CD4-positive, alpha-beta T cell treated with Interleukin-6 for 4 hours (primary cell): Measurements from ENCODE around the gene ANKFY1.
"Not testable (repeated sequence)": the region's sequence is repeated elsewhere in the genome, so short reads cannot be mapped to it uniquely, and the experiment has no call there.

ENCODE experiments used
- DNase-seq: peaks from one replicate; pipeline ENCODE4 v3.0.0-alpha.2; 2020; ENCODE audit warnings: mixed read lengths

The ANKFY1 gene

DNA sequence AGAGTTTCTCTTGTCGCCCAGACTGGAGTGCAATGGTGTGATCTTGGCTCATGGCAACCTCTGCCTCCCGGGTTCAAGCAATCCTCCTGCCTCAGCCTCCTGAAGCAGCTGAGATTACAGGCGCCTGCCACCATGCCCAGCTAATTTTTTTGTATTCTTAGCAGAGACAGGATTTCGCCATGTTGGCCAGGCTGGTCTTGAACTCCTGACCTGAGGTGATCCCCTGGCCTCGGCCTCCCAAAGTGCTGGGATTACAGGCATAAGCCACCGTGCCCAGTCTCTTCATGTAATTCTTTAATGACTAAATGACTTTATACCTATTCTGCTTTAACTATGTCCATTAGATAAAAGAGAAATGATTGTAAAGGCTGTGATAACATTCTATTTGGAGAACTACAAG lies 8.5 kb downstream of the ANKFY1 start:
- DNase-seq, result not testable (repeated sequence)

DNA sequence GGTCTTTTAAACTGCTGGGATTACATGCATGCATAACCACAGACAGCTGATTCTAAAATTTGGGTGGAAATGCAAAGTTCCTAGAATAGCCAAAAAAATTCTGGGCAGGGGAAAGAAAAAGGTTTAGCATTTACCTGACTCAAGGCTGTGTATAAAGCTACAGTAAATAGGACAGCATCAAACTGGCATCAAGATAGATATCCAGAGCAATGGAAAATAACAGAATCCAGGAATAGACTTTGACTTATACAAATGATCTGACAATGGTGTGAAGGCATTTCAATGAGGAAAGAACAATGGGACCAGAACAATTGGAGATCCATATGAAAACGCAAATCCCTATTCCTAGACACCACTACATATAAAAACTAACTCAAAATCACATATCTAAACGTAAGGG lies 12.9 kb downstream of the ANKFY1 start:
- no peak for DNase-seq

DNA sequence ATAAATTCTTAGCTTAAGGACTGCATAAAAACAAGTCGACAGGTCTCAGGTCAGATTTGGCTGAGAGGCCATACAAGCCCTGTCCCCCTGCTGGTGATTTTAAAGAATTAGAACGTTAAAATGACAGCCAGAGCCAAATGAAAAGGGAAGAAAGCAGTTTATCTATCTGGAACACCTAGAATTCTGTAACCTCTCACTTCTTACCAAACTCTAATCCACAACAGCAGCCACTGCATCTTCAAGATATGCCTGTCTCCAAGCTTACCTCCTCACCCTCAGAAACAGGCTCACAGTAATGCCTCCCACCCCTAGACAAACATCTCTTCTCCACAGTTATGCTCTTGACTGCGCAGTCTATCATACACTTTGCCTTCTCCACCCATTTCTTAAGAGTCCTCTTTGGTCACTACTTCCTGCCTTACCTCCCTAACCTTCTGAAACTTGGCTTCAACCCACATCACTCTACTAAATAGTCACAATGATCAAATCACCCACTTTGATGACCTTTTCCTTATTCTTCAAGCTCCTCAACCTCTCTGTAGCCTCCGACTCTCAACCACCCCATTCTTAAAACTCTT lies 14.2 kb downstream of the ANKFY1 start:
- no peak for DNase-seq

DNA sequence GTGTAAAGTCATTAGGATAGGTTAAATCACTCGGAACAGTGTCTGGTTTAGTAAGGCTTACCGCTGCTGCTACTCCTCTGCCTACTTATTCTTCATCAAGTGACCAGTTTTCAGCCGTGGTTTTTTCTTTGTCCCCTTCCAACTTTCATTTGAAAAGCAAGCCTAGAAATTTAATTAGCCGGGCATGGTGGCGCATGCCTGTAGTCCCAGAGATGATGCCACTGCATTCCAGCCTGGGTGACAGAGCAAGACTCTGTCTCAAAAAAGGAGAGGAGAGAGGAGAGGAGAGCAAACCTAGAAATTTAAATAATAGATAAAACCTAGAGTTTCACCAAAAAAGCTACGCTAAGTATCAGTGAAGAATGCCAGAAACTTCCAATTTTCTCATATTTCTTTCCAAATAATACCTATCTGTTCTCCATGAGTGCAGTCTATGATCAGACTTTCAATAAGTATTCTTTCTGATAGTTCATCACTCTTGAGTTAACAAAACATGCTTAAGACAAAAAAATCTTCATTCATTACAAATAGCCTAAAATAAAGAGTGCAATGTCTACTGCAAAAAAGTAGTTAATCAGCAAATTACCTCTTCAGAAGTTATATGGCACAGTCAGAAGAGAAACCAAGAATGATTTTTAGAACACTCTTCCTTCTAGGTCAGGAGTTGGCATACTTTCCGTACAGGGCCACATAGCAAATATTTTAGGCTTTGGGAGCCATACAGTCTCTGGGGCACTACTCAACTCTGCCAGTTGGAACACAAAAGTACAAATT lies 15.1 kb downstream of the ANKFY1 start:
- no peak for DNase-seq

DNA sequence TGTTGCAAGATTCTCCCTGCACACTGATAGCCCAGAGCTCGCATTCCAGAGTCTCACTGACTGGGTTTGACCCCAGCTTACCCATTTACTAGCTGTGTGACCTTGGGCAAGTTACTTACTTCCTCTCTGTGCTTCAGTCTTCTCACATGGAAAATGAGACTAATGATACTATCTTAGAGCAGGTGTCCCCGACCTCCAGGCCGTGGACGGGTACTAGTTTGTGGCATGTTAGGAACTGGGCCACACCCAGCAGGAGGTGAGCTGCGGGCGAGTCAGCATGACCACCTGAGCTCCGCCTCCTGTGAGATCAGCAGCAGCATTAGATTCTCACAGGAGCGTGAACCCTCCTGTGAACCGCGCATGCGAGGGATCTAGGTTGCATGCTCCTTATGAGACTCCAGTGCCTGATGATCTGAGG lies 15.8 kb downstream of the ANKFY1 start:
- no peak for DNase-seq

DNA sequence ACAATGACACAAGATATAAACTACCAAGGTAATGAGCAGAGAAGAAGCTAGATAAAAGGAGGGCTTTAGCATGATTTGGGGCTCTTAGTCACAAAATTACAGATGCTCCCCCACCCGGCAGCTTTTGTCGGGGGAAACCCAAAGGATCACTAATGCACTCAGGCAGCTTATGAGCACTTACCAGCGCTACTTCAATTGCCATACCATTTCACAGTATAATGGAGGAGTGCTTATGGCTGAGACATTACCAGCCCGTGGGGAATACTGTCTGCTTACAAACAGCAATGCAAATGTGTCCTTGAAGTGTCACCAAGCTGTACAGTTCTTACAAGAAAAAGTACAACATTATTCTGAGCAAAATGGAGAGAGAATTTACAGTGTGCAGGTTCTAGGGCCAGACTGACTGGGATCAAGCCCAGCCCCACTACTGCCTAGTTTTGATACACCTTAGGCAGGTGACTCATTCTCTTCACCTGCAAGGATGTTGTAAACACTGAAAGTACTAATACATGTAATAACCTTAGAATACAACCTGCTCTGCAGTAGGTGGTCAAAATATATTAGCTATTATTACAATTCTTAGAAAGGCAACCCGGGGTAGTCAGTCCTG lies 16.3 kb downstream of the ANKFY1 start:
- DNase-seq, result no peak

DNA sequence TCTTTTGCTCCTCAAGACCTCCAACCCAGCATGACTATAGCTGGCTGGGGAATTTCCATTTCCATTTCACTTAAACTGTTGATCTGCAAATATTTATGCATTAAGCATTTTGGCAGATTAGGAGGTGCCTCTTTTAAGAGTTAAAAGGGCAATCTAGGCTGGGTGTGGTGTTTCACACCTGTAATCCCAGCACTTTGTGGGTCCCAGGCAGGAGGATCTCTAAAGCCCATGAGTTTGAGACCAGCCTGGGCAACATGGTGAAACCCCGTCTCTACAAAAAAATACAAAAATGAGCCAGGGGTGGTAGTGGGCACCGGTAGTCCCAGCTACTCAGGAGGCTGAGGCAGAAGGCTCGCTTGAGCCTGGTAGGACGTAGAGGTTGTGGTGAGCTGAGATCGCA lies 17.1 kb downstream of the ANKFY1 start:
- no peak for DNase-seq

DNA sequence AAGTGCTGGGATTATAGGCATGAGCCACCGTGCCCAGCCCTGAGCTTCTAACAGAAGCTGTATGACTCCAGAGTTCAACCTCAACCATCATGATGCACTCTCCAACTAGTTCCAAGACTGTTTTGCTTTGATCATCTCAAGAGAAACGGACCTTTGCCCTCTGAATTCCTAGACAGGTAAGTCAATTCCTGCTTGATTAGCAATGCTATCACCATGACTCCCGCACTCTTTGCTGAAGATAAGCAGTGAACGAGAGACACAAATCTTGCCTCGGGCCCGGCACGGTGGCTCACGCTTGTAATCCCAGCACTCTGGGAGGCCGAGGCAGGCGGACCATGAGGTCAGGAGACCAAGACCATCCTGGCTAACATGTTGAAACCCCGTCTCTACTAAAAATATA lies 22.2 kb downstream of the ANKFY1 start:
- no peak for DNase-seq

DNA sequence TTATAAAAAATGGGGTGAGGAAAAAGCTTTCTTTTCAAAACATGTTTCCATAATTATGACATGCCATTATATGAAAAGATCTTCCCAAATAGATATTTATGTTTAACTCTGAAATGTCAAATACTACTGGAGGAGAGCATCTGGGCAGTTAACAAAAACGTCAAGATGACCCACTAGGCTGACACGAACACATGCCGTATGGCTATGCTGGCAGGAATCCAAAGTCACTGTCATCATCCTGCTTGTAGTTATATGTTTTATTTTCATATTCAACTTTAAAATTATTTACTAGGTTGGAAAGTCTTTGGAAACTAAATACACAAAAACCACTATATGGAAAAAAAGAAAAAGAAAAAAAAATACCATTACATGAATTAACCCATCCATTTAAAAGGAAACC lies 27.3 kb downstream of the ANKFY1 start:
- no peak for DNase-seq

DNA sequence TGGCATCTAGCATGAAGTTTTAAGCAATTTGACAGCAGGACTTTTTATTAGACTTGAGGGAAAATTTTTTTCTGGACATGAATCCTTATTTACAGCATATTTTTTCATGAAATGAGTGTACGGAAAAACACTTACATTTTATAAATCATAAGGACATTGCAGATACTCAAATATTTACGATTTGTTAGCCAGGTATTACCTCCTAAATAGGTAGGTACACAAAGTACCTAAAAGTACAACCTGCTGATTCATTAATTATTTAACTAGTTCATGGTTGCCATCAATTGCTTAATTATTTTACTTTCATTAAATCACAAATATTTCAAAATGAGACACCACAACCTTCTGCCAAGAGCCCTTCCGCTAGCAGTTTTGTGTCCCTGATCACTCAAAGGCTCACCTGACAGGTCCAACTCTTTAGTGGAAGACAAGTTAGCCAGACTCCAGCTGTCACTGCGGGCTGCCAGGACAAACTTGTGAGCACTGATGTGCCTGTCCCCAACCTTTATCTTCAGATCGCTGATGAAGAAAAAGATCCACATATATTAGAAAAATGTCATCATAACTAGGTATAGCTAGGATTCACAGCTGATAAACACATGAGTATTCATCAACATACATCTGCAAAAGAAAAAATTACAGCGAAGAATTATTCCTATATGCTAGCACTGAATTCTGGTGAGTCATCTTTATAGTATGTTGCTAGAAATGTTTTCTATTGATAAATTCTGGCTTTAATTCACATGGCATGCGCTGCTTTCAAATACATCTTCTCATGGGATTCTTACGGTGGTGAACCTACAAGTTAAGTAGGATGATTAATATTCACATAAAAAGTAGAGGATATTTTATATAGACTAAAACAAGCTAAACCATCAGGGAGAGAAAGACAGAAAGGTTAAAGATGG lies 28.2 kb downstream of the ANKFY1 start:
- no peak for DNase-seq

DNA sequence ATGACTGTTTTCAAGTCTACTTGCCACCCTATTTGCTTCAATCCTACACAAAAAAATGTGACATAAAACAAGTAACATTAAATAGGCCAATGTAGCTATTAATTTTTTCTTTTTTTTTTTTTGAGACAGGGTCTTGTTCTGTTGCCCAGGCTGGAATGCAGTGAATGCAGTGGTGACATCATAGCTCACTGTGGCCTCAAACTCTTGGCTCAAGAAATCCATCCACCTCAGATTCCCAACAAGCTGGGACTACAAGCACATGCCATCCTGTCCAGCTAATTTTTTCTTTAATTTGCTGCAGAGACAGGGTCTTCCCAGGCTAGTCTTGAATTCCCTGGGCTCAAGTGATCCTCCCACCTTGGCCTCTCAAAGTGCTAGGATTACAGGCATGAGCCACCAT lies 29.4 kb downstream of the ANKFY1 start:
- DNase-seq, result no peak

DNA sequence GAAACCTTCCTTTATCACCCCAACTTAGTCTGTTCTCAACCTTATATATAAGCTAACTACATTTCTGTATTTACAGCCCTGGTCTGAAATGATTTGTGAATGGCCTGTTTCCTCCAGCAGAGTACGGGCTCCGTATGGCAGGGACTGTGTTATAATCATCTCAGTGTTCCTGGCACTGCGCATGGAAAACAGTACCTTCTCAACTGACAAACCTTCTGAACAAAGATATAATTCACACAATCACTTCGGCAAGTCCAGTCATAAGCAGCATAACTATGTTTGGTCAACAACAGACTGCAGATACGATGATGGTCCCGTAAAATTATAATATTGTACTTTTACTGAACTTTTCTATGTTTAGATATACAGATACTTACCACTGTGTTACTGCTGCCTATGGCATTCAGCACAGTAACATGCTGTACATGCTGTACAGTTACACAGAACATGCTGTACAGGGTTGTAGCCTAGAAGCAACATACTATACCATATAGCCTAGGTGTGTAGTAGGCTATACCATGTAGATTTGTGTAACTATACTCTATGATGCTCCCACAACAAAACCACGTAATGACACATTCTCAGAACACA lies 30.0 kb downstream of the ANKFY1 start:
- no peak for DNase-seq

DNA sequence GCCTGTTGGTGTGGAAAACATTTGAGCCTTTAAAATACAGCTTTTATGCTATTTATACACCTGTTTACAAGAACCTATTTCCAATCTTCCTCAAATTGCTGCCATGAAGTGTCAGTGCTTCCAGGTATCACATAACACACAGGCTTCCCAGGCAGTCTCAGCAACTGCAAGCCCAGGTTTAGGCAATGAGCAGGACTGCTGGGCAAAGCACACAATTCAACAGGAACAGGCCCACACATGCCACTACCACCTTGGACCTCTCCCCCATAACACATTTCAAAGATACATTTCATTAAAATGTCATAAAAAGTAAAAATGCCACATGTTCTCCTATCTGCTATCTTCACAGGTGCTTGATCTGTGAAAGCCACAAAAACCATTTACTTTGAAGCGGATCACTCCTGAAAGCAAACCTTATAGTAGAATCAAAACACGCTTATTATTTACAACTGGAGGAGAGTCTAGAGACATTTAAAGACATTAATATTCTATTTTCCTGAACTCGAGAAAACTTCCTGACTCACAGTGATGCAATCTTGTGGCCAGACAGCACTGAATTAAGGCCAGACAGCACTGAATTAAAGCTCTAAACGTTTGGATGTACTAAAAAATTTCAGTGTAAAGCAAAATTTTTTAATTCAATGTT lies 31.5 kb downstream of the ANKFY1 start:
- DNase-seq, result no peak

DNA sequence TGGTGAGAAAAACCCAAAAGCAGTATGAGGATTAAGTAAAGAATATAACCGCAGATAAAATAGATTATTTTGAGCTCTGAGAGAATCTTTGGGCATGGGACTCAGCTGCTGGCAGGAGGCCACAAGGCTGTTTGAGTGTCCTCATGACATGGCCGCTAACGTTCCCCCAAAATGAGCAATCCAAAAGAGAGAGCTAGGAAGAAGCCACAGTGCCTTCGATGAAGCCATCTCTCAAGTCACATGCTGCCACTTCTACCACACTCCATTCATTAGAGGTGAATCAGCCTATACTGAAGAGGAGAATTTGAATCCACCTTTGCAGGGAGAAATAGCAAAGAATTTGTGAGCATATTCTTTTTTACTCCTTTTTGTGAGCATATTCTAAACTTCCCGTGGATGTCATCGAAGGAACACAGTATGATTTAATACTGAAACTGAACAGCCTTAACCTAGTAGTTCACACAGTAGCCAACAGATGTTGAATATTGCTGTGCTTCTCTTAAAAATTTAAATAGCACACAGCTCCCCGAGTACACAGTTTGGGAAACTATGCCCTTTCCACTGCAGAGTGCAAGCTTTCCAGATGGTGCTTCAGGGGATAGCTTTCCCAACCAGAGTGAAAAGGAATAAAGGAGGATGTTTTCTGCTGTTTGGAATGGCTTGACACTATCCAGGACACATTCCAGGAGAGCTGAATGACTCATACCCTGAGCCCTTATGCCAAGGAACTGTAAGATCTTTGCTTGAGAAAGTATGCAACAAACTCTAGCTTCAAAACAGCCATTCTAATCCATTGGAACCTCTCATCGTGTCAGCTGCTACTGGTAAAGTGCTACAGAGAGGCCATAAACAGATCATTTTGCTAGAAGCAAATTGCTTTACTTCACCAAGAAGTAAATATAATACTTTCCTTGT lies 33.9 kb downstream of the ANKFY1 start:
- DNase-seq, result no peak

DNA sequence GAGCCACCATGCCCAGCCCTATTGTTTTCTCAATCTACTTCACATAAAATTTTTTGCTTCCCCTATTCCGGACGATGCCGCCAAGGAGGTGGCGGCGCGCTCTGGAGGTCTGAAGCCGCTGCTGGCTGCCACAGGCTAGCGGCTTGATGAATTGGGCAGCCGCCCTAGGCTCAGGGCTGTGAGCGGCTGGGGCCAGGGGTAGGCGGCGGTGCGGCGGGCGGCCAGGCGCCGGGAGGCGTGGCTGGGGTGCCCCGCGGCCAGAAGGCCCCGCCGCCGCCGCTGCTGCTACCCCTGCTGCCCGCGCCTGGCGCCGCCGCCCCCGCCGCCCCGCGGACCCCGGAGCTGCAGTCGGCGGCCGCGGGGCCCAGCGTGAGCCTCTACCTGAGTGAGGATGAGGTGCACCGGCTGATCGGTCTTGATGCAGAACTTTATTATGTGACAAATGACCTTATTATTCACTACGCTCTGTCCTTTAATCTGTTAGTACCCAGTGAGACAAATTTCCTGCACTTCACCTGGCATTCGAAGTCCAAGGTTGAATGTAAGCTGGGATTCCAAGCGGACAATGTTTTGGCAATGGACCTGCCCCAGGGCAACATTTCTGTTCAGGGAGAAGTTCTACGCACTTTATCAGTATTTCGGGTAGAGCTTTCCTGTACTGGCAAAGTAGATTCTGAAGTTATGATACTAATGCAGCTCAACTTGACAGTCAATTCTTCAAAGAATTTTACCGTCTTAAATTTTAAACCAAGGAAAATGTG lies 41.7 kb downstream of the ANKFY1 start:
- DNase-seq, result no peak

DNA sequence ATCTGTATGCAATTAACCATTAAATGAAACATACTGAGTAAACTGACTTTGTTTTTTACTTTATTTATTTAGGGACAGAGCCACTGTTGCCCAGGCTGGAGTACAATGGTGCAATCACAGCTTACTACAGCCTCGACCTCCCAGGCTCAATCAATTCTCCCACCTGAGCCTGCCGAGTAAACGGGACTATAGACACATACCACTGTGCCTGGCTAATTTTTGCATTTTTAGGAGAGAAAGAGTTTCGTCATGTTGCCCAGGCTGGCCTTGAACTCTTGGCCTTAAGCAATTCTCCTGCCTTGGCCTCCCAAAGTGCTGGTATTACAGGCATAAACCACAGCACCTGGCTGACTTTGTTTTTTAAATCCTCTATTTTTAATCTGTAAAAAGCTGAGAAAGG lies 42.6 kb downstream of the ANKFY1 start:
- no peak for DNase-seq

DNA sequence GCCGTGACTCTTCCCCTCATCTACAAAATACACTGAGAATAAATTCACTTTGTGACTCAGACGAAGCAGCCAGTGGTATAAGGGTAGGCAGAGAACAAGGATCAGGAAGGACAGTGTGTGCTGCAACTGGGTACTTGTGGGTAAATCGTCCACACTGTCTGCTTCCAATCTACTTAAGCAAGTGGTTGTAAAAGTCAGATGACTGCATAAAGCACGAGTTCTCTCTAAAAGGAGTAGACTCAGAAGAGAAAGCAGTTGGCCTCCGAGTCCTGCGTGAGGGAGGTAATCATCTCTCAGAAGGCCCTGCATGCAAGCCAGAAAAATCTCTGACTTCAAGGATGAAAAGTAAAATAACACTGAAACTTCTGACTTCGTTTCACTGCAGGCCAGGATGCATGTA lies 43.1 kb downstream of the ANKFY1 start:
- DNase-seq, result no peak

DNA sequence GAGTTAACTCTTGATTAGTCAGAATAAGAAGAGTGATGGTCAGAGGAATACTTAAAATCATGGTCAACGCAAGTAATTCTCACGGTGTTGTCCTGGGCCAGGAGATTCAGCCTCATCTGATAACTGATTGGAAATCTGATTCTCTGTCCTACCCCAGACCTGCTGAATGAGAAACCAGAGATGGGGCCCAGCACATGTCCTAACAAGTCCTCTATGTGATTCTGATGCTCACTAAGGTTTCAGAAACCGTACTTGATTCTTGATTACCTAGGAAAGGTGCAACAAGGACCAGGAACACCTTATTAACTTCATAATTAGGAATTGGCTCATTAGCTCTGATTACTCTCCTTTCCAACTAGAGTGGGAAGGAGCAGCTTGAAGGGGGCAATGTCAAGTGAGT lies 44.5 kb downstream of the ANKFY1 start:
- DNase-seq, result no peak

DNA sequence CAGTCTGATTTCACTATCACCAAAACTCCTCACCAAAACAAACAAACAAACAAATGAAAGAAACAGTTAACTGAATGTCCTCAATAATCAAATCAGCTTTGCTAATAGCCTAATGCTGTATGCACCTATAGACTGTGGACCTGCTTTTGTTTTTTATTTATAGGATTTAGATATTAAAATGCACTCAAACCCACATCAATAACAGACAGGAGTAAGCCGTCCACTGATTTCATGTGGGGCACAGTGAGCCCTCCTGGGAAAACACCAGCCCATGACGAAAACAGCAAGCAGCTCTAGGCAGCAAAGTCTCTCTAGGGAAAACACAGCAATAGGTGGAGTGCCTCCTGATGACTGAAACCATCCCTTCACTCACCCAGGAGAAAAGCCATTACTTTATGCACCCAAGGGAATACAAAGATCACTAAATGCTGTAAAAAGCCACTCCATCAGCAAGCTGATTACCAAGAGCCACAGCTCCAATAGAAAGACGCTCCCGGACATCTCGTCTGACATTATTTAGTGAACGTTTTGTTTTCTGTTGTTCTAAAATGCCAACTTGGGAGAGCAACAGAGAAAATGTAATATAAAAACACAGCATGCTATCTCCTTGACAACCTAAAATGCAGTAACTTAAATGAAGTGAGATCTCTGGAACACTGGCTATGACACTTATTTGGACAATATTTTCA lies 47.8 kb downstream of the ANKFY1 start:
- DNase-seq, result no peak

DNA sequence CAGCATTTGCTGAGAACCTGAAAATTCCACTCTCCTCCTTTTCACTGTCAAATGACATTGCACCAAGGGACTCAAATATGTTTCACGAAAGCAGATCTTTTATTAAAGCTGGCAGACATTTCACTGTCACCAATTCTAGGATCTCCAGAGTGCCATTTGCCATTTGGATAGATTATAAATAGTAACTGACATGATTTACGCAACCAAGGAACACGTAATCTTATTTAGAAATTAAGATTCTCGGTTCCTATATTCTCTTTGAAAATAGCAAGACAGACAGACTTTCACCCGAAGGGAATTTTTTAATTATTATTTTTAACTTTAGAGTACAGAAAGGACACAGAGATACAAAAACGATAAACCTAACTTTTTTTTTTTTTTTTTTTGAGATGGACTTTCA lies 49.6 kb downstream of the ANKFY1 start:
- no peak for DNase-seq
